Thyroid gland (tissue), 4 donors: ENCODE data around the gene SCARF1. TPM values are rescaled to one million over a fixed set of nuclear protein-coding genes. Genes with fewer than 3 reads are reported as not detected.

ENCODE experiments used
- DNase-seq, 2 donors: peaks; one replicate each; pipeline ENCODE4 v3.0.0-alpha.2; 2019
- H3K27ac ChIP-seq, 3 donors: fragments of 200-600 bp; sonication (generic); 1 replicate in 2 of 3; 2 replicates in 1 of 3; pipeline ENCODE4 v1.5.1; 2016 to 2019; ENCODE audit warnings: mild to moderate bottlenecking in 1 of 3, moderate library complexity in 1 of 3
- H3K27me3 ChIP-seq: fragments of 200-600 bp; sonication (generic); one replicate; pipeline ENCODE4 v1.5.1; 2019
- H3K36me3 ChIP-seq, 2 donors: fragments of 200-600 bp; sonication (generic); one replicate each; pipeline ENCODE4 v1.5.1; 2016 to 2019
- H3K4me1 ChIP-seq, 2 donors: fragments of 200-600 bp; sonication (generic); one replicate each; pipeline ENCODE4 v1.5.1; 2017 to 2019
- H3K4me3 ChIP-seq, 3 donors: fragments of 200-600 bp; sonication (generic); replicated peaks in 1 of 3; 1 replicate in 2 of 3; 2 replicates in 1 of 3; pipeline ENCODE4 v1.5.1; 2016; ENCODE audit warnings: mild to moderate bottlenecking in 1 of 3
- H3K9me3 ChIP-seq: fragments of 200-600 bp; sonication (generic); one replicate; pipeline ENCODE4 v1.5.1; 2017
- POLR2A ChIP-seq, 2 donors: fragments of 450-650 bp; IDR thresholded peaks; one replicate each; pipeline ENCODE4 v1.6.1; 2017; ENCODE audit warnings: antibody characterized with exemption in 2 of 2, mild to moderate bottlenecking in 2 of 2, moderate library complexity in 1 of 2
- WGBS, 2 donors: methylation state at CpG; one replicate each; pipeline ENCODE4 v1.1.5; 2017; 5-methylcytosine and 5-hydroxymethylcytosine counted together
- intact Hi-C: fragments of 100-400 bp; cut with DNase I; formaldehyde crosslinking; loops from one replicate; pipeline ENCODE4 v1.15.1; 2023
- total RNA-seq, 4 donors: library from RNA; depleted of rRNA; stranded (reverse); fragments of >200 nt; gene quantifications; one replicate each; pipeline ENCODE4 v1.2.3, GENCODE V29; 2016
- TF ChIP-seq, protein P1 (sequence below), 6 experiments: fragments of 200-600 bp in 3 of 6; fragments of 450-650 bp in 3 of 6; sonication (generic) in 3 of 6; IDR thresholded peaks; one replicate each; pipeline ENCODE4 v1.5.1; 2016 to 2019; ENCODE audit warnings: antibody characterized with exemption in 6 of 6, mild to moderate bottlenecking in 2 of 6, inconsistent platforms in 1 of 6, moderate library complexity in 1 of 6

The SCARF1 gene
- total RNA-seq, 4 donors from 2014 or later = 31.6 to 52.0 (median 35.5) TPM

GRCh38 chr17:1634841-1635650, 10.5 kb downstream of the SCARF1 start:
- intact Hi-C loops = loop anchor here (5.0 kb wide), 1 partner anchor 63 kb away; no protein-coding TSS in a partner anchor
- no peaks in the 10 kb centered on the region for H3K9me3 ChIP-seq
- 91 to 97% methylated on average over 28 to 31 of the region's 45 CpGs for WGBS, 2 donors
- no peaks in the 10 kb centered on the region for H3K27me3 ChIP-seq
- no peak for DNase-seq
- H3K27ac ChIP-seq = peak overlapping the region in 1 of 3 donors; percentile 10
- TF ChIP-seq, protein P1, sequence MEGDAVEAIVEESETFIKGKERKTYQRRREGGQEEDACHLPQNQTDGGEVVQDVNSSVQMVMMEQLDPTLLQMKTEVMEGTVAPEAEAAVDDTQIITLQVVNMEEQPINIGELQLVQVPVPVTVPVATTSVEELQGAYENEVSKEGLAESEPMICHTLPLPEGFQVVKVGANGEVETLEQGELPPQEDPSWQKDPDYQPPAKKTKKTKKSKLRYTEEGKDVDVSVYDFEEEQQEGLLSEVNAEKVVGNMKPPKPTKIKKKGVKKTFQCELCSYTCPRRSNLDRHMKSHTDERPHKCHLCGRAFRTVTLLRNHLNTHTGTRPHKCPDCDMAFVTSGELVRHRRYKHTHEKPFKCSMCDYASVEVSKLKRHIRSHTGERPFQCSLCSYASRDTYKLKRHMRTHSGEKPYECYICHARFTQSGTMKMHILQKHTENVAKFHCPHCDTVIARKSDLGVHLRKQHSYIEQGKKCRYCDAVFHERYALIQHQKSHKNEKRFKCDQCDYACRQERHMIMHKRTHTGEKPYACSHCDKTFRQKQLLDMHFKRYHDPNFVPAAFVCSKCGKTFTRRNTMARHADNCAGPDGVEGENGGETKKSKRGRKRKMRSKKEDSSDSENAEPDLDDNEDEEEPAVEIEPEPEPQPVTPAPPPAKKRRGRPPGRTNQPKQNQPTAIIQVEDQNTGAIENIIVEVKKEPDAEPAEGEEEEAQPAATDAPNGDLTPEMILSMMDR (IDR thresholded peaks at IDR 0.05) = no peak
- TF ChIP-seq POLR2A (IDR thresholded peaks at IDR 0.05) = no peak
- peaks cover 10 to 14% of the 10 kb centered on the region in 2 donors for H3K36me3 ChIP-seq
- H3K4me1 ChIP-seq = peaks cover 12 to 16% of the 10 kb centered on the region in 2 donors
- H3K4me3 ChIP-seq = no peak overlapping the region

DNA sequence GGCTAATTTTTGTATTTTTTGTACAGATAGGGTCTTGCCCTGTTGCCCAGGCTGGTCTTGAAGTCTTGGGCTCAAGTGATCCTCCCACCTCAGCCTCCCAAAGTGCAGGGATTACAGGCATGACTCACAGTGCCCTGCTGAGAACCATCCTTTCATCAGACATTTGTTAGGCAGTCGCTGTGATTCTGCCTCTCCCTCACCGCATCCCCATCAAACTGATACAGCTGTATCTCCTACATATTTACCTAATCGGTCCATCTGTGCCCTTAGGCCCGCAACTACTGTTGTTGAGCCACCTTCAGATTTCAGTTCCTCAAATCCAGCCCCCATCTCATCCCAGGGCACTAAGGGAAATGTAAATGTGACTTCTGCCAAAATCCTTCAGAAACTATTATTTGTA, 14.9 kb downstream of the SCARF1 start:
- no peak for DNase-seq
- Histone ChIP-seq H3K27ac (no peak overlapping the region), H3K4me1 (peaks cover 15 to 24% of the 10 kb centered on the region in 2 donors), H3K4me3 (no peak overlapping the region), H3K9me3 (no peaks in the 10 kb centered on the region), H3K36me3 (peaks cover 9 to 10% of the 10 kb centered on the region in 2 donors), H3K27me3 (no peaks in the 10 kb centered on the region)
- TF ChIP-seq POLR2A (IDR thresholded peaks at IDR 0.05) = no peak
- TF ChIP-seq, protein P1 (IDR thresholded peaks at IDR 0.05) = no peak
- WGBS, 2 donors = 90 to 92% methylated on average over 4 of the region's 4 CpGs
- intact Hi-C loops = loop anchor here (5.0 kb wide), 1 partner anchor 58 kb away; no protein-coding TSS in a partner anchor

DNA sequence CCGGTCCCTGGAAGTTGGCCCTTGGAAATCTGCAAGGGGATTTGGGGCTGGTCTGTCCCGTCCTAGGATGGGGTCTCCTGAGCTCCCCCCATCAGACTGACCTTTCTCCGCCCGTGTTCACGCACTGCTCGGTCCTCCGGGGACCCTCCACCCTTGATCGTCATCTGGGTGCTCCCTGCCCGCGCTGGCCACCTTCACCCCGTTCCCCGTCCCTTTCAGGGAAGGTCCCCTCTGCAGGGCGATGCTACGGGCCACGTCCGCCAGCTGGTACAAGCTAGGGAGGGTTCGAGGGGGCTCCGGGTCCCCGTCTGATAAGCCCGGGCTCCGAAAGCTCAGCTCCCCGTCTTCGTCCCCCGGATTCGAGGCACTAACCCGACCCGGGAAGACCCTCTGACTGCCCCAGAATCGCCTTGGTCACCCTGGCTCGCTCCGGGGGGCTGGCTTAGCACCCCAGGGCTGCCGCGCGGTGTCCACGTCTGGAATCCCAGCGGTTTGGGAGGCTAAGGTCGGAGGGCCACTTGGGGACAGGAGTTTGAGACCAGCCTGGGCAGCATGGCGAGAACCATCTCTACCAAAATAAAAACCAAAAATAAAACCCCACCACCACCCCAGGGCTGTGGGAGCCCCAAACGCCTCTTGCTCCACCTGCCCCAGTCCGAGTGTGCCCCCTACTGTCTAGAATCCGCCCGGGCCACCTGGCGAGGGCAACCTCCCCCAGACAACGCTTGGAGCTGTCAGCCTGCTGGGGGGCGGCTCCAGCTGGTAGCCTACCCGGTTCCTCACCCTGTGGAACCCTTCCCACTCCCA, 15.8 kb downstream of the SCARF1 start:
- TF ChIP-seq POLR2A (IDR thresholded peaks at IDR 0.05) = no peak
- TF ChIP-seq, protein P1 (IDR thresholded peaks at IDR 0.05) = peak in 5 of 6 experiments; percentile 14 to 59 (median 47)
- 5 to 8% methylated on average over 37 to 43 of the region's 45 CpGs for WGBS, 2 donors
- Histone ChIP-seq H3K27me3 (no peaks in the 10 kb centered on the region), H3K4me1 (peaks cover 15 to 29% of the 10 kb centered on the region in 2 donors), H3K36me3 (peaks cover 2% of the 10 kb centered on the region in 2 donors), H3K9me3 (no peaks in the 10 kb centered on the region), H3K27ac (peak overlapping the region; percentile 86 to 96 (median 95)), H3K4me3 (peak overlapping the region; percentile 9 to 75 (median 67))
- intact Hi-C loops = loop anchor here (5.0 kb wide), 1 partner anchor 57 kb away; no protein-coding TSS in a partner anchor
- peak; percentile 47 to 58 for DNase-seq

GRCh38 chr17:1628856-1629503, 16.6 kb downstream of the SCARF1 start:
- 2% methylated on average over 9 to 12 of the region's 77 CpGs for WGBS, 2 donors
- Histone ChIP-seq H3K4me3 (peak overlapping the region; percentile 67 to 78 (median 75)), H3K27me3 (no peaks in the 10 kb centered on the region), H3K9me3 (no peaks in the 10 kb centered on the region), H3K27ac (peak overlapping the region; percentile 86 to 96 (median 95)), H3K4me1 (peaks cover 15 to 29% of the 10 kb centered on the region in 2 donors), H3K36me3 (no peaks in the 10 kb centered on the region)
- intact Hi-C loops = no loop called here
- DNase-seq = peak; percentile 98
- TF ChIP-seq, protein P1 (IDR thresholded peaks at IDR 0.05) = peak in 3 of 6 experiments; percentile 40 to 55 (median 48)
- peak in 1 of 2 donors; percentile 74 for TF ChIP-seq POLR2A (IDR thresholded peaks at IDR 0.05)
